ENCODE data around the gene KCNT1.

The KCNT1 gene

DNA sequence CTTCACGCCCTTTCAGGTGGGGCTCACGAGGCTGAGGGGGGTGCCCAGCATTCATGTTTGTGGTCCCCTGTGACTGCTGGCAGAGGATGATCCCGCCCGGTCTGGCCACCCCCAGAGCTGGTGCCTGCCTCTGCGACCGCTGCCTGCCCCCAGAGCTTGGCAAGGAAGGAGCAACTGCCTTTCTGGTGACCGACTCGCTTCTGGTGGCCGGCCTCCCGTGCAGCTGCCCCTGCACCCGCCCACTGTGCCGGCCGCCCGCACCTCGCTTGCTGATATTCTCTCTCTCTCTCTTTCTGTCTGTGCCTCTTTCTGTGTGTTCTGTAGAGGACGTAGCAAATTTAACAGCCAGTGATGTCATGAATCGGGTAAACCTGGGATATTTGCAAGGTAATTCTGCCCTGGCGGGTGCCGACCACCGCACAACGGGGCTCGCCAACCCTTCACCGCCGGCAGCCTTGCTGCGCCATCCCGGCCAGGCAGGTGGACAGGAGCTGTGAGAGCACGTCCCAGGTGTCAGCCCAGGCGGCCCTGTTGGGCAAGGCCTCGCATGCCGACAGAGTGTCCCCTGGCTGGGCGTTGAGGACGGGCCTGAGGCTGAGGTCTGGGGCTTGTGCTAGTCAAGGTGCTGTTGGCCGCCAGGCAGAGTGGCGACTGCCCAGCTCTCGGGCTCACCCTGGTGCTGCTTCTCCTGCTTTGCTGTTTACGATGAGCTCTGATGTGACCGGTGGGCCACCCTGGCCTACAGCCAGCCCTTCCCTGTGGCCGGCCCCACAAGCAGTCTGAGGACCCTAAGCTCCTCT, 86.0 kb downstream of the KCNT1 start:
- peaks cover 17% of the 10 kb centered on the region for H3K27me3 ChIP-seq (ENCODE audit: insufficient read depth, poor library complexity, severe bottlenecking)
- no peak overlapping the region for H3K4me3 ChIP-seq (ENCODE audit: severe bottlenecking)
- ATAC-seq (ENCODE audit: low read depth) (no peak), DNase-seq (ENCODE audit: low spot score) (no peak)
- TF ChIP-seq, protein P1, sequence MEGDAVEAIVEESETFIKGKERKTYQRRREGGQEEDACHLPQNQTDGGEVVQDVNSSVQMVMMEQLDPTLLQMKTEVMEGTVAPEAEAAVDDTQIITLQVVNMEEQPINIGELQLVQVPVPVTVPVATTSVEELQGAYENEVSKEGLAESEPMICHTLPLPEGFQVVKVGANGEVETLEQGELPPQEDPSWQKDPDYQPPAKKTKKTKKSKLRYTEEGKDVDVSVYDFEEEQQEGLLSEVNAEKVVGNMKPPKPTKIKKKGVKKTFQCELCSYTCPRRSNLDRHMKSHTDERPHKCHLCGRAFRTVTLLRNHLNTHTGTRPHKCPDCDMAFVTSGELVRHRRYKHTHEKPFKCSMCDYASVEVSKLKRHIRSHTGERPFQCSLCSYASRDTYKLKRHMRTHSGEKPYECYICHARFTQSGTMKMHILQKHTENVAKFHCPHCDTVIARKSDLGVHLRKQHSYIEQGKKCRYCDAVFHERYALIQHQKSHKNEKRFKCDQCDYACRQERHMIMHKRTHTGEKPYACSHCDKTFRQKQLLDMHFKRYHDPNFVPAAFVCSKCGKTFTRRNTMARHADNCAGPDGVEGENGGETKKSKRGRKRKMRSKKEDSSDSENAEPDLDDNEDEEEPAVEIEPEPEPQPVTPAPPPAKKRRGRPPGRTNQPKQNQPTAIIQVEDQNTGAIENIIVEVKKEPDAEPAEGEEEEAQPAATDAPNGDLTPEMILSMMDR (IDR thresholded peaks at IDR 0.05; ENCODE audit: poor library complexity, severe bottlenecking) = no peak
- H3K36me3 ChIP-seq (ENCODE audit: low read depth) = no peaks in the 10 kb centered on the region
- no peaks in the 10 kb centered on the region for H3K4me1 ChIP-seq (ENCODE audit: insufficient read depth, poor library complexity, severe bottlenecking)
- H3K27ac ChIP-seq (ENCODE audit: poor library complexity, severe bottlenecking) = no peak overlapping the region
- H3K9me3 ChIP-seq (ENCODE audit: severe bottlenecking) = no peaks in the 10 kb centered on the region

DNA sequence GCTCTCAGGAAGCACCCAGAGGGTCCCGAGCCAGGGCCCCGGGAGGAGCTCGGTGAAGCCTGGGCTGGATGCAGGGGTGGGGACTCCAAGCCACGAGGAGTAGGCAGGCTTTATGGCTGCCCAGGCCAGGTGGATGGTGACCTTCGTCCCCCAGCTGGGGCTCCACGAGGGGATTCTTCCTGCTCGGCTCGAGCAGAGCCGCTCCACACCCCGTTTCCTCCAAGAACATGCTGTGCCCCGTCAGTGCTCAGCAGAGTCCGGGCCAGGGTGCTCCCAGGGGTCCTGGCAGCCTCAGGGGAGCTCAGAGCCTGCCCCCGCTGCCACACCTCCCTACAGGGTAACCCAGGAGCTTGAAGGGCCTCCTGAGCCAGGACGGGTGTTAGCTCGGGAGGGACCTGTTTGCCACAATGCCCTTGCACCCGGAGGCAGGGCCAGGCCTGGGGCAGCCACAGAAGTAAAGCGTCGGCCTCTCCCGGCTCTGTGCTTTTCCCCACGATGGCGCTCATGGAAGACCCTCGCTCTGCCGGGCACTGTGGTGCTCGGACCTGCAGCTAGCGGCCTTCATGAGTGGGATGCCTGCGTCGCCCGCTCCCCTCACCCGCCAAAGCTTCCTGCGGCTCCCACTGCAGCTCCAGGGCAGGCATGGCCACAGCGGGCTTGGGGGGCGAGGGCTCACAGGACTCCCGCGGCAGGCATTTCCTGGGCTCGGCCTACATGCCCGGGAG, 86.8 kb downstream of the KCNT1 start:
- Histone ChIP-seq H3K9me3 (ENCODE audit: severe bottlenecking) (no peaks in the 10 kb centered on the region), H3K27me3 (ENCODE audit: insufficient read depth, poor library complexity, severe bottlenecking) (peaks cover 17% of the 10 kb centered on the region), H3K27ac (ENCODE audit: poor library complexity, severe bottlenecking) (no peak overlapping the region), H3K4me3 (ENCODE audit: severe bottlenecking) (no peak overlapping the region), H3K36me3 (ENCODE audit: low read depth) (no peaks in the 10 kb centered on the region), H3K4me1 (ENCODE audit: insufficient read depth, poor library complexity, severe bottlenecking) (no peaks in the 10 kb centered on the region)
- ATAC-seq (ENCODE audit: low read depth) (no peak), DNase-seq (ENCODE audit: low spot score) (no peak)
- TF ChIP-seq, protein P1 (IDR thresholded peaks at IDR 0.05; ENCODE audit: poor library complexity, severe bottlenecking) = no peak

DNA sequence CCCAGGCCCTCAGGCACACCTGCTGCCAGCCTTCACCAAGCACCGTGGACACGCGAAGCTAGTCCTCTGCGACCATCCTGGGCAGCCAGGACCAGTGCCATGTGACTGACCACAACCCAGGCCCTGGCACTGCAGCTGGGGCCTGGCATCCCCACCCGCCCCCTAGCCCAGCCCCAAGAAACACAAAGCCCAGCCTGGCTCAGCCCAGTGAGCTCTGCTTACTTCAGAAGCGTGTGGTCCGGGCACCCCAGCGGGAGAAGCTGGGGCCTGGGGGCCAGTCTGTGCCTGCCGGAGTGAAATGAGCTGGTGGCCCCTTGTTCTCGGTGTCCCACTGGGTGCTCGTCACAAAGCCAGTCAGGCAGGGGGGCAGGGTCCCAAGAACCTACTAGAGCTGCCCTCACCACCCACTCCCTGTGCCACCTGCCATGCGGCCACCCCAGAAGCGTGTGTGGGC, 87.9 kb downstream of the KCNT1 start:
- TF ChIP-seq, protein P1 (IDR thresholded peaks at IDR 0.05; ENCODE audit: poor library complexity, severe bottlenecking) = no peak
- no peaks in the 10 kb centered on the region for H3K4me1 ChIP-seq (ENCODE audit: insufficient read depth, poor library complexity, severe bottlenecking)
- peaks cover 17% of the 10 kb centered on the region for H3K27me3 ChIP-seq (ENCODE audit: insufficient read depth, poor library complexity, severe bottlenecking)
- H3K36me3 ChIP-seq (ENCODE audit: low read depth) = no peaks in the 10 kb centered on the region
- H3K9me3 ChIP-seq (ENCODE audit: severe bottlenecking) = no peaks in the 10 kb centered on the region
- DNase-seq (ENCODE audit: low spot score) = no peak
- H3K27ac ChIP-seq (ENCODE audit: poor library complexity, severe bottlenecking) = no peak overlapping the region
- H3K4me3 ChIP-seq (ENCODE audit: severe bottlenecking) = no peak overlapping the region
- ATAC-seq (ENCODE audit: low read depth) = no peak

DNA sequence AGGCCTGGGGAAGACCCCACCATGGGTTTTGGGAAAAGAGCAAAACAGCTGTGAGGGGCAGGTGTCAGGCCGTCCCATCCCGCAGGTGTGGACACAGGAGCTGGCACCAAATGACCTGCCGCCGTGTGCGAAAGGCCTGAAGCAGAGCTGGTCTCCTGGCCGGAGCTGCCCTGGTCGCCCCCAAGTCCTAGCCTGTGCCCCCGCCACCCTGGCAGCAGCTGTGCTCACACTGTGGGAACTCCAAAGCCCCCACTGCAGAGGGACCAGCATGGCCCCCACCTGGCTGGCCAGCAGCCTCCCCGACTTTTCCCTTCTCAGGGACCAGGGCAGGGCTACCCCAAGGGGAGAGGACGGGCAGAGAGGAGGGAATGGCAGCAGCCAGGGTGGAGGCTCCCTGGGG, 88.4 kb downstream of the KCNT1 start:
- H3K4me1 ChIP-seq (ENCODE audit: insufficient read depth, poor library complexity, severe bottlenecking) = no peaks in the 10 kb centered on the region
- H3K27ac ChIP-seq (ENCODE audit: poor library complexity, severe bottlenecking) = no peak overlapping the region
- H3K27me3 ChIP-seq (ENCODE audit: insufficient read depth, poor library complexity, severe bottlenecking) = peaks cover 17% of the 10 kb centered on the region
- H3K4me3 ChIP-seq (ENCODE audit: severe bottlenecking) = no peak overlapping the region
- H3K9me3 ChIP-seq (ENCODE audit: severe bottlenecking) = no peaks in the 10 kb centered on the region
- TF ChIP-seq, protein P1 (IDR thresholded peaks at IDR 0.05; ENCODE audit: poor library complexity, severe bottlenecking) = no peak
- H3K36me3 ChIP-seq (ENCODE audit: low read depth) = no peaks in the 10 kb centered on the region
- ATAC-seq (ENCODE audit: low read depth) = no peak
- DNase-seq (ENCODE audit: low spot score) = no peak
